T-cell (primary cell): Measurements from ENCODE around the gene GALNT11. TPM values are rescaled to one million over a fixed set of nuclear protein-coding genes. Genes with fewer than 3 reads are reported as not detected.
"Not testable (repeated sequence)": the region's sequence is repeated elsewhere in the genome, so short reads cannot be mapped to it uniquely, and the experiment has no call there.

Experiments
- ATAC-seq, 4 experiments: fragments of 200-7000 bp in 3 of 4; fragments of 150-1000 bp in 1 of 4; cut with Tn5 transposase; replicated peaks in 1 of 4; 1 replicate in 3 of 4; 2 replicates in 1 of 4; pipeline ENCODE4 v1.10.0; 2021; ENCODE audit warnings: moderate library complexity in 3 of 4, mild to moderate bottlenecking in 2 of 4, moderate number of reproducible peaks in 1 of 4
- CTCF ChIA-PET, 2 donors: fragments of 300-600 bp; sonication (Branson Sonifier 250); formaldehyde crosslinking; loops; one replicate each; lab custom pipeline; 2022; ENCODE audit warnings: antibody characterized with exemption in 2 of 2; lab: Charles Lee
- POLR2A ChIA-PET, 2 donors: fragments of 300-600 bp; sonication (Branson Sonifier 250); formaldehyde crosslinking; loops; one replicate each; lab custom pipeline; 2022; ENCODE audit warnings: antibody characterized with exemption in 2 of 2; lab: Charles Lee
- DNase-seq, 35 experiments: peaks; one replicate each; pipeline versions ENCODE4 v3.0.0 to v3.0.0-alpha.2; 2013 to 2023
- H3K27ac ChIP-seq: one replicate; pipeline ENCODE4 v1.5.1; 2013; ENCODE audit warnings: low read length
- H3K27me3 ChIP-seq, 2 experiments: replicated peaks in 1 of 2; 1 replicate in 1 of 2; 2 replicates in 1 of 2; pipeline versions ENCODE4 v1.6.1 to v1.7.0; 2013; ENCODE audit warnings: low read length in 1 of 2, mixed read lengths in 1 of 2; ENCODE audit not compliant: control insufficient read depth in 2 of 2, insufficient read depth in 2 of 2; ENCODE audit errors: extremely low read depth in 1 of 2
- H3K36me3 ChIP-seq, 2 donors: 1 replicate in 1 of 2; 2 replicates in 1 of 2; pipeline versions ENCODE4 v1.6.1 to v1.7.0; 2013; ENCODE audit warnings: low read length in 1 of 2; ENCODE audit not compliant: control insufficient read depth in 2 of 2, insufficient read depth in 1 of 2; ENCODE audit errors: extremely low read depth in 1 of 2
- H3K4me1 ChIP-seq, 2 experiments: 1 replicate in 1 of 2; 2 replicates in 1 of 2; pipeline versions ENCODE4 v1.6.1 to v1.7.0; 2013; ENCODE audit warnings: low read length in 2 of 2, mixed read lengths in 1 of 2; ENCODE audit not compliant: insufficient read depth in 2 of 2, control insufficient read depth in 1 of 2; ENCODE audit errors: extremely low read depth in 1 of 2
- H3K4me3 ChIP-seq, 2 donors: 1 replicate in 1 of 2; 2 replicates in 1 of 2; pipeline versions ENCODE4 v1.5.1 to v1.7.0; 2013; ENCODE audit warnings: mild to moderate bottlenecking in 2 of 2, low read length in 1 of 2, moderate library complexity in 1 of 2; ENCODE audit not compliant: control insufficient read depth in 1 of 2; ENCODE audit errors: extremely low read depth in 1 of 2
- H3K9me3 ChIP-seq: 2 replicates; pipeline ENCODE4 v1.7.0; 2013
- H3K27ac Mint-ChIP-seq, 2 donors: one replicate each; pipeline ENCODE4 v1.8.0; 2020 to 2021; ENCODE audit warnings: mild to moderate bottlenecking in 2 of 2, mixed read lengths in 2 of 2
- H3K27me3 Mint-ChIP-seq, 2 donors: one replicate each; pipeline ENCODE4 v1.8.0; 2021 to 2022; ENCODE audit warnings: mixed read lengths in 2 of 2
- H3K36me3 Mint-ChIP-seq: one replicate; pipeline ENCODE4 v1.8.0; 2021; ENCODE audit warnings: mixed read lengths
- H3K4me1 Mint-ChIP-seq, 3 donors: one replicate each; pipeline ENCODE4 v1.8.0; 2020 to 2022; ENCODE audit warnings: mixed read lengths in 3 of 3, mild to moderate bottlenecking in 1 of 3
- H3K4me3 Mint-ChIP-seq, 3 donors: one replicate each; pipeline ENCODE4 v1.8.0; 2020 to 2022; ENCODE audit warnings: mild to moderate bottlenecking in 3 of 3, mixed read lengths in 3 of 3, moderate library complexity in 3 of 3
- H3K9me3 Mint-ChIP-seq, 3 donors: one replicate each; pipeline ENCODE4 v1.8.0; 2020 to 2022; ENCODE audit warnings: mixed read lengths in 3 of 3
- WGBS: methylation state at CpG from one replicate; pipeline ENCODE4 v1.1.5; 2013; ENCODE audit warnings: missing lambda C conversion rate; ENCODE audit not compliant: insufficient coverage; 5-methylcytosine and 5-hydroxymethylcytosine counted together
- total RNA-seq, 35 experiments: library from RNA in 6 of 35; stranded (reverse) in 6 of 35; fragments of 120-200 nt in 1 of 35; gene quantifications; one replicate each; pipeline versions ENCODE4 v1.2.1 to v1.2.4 and lab custom pipeline; 2013 to 2026

The GALNT11 gene
- total RNA-seq, 5 donors from 2014 or later (not counting 1 experiment from before 2014, with no cell fraction given): 20.4 to 28.2 (median 24.0) TPM

DNA sequence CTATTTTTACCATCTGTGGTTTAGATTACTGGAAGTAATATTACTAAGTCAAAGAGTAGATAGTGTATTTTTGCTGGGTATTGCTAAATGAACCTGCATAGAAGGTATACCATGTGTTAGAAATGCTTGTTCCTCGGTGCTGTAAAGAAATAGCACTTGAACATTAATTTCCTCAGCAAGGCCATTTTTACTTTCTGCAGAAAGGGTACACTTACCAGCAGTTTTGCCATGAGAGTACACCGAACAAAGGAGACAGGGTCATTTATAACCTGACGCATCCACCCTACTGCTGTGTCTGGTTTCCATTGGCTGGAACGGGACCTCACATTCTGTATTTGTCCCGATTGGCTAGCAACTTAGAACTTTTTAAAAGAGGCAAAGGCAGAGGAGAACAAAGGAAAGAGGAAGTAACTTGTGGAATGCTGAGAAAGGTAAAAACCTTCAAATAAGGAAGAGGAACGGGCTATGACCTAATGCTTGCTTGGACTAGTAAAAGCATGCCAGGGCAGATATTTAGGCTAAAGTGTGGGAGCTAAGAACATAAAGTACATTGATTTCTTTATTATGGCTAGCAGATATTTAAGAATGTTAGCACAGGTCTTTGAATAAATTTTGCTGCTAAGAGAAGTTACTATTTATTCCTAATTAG lies 56.7 kb downstream of the GALNT11 start:
- CTCF ChIA-PET: interaction anchor here (0.6 kb wide), 2 partner anchors 11 to 66 kb away, joined by 3 to 4 read pairs; no protein-coding TSS in a partner anchor
- H3K27me3 ChIP-seq, ATAC-seq, H3K36me3 ChIP-seq, H3K27ac Mint-ChIP-seq, H3K27me3 Mint-ChIP-seq, H3K4me3 Mint-ChIP-seq, H3K27ac ChIP-seq, POLR2A ChIA-PET, H3K4me3 ChIP-seq, DNase-seq, H3K9me3 ChIP-seq, H3K4me1 ChIP-seq: not testable (repeated sequence)
- H3K36me3 Mint-ChIP-seq: peaks cover 41% of the 10 kb centered on the region
- peaks cover 0 to 11% (median 3%) of the 10 kb centered on the region in 3 donors for H3K9me3 Mint-ChIP-seq
- H3K4me1 Mint-ChIP-seq: peaks cover 26 to 32% (median 28%) of the 10 kb centered on the region in 3 donors
- 100% methylated on average over 2 of the region's 6 CpGs for WGBS

- no CpG with 5 or more reads among the region's 3 CpGs for WGBS
- H3K27me3 Mint-ChIP-seq: no peaks in the 10 kb centered on the region
- POLR2A ChIA-PET: no interaction called here
- DNase-seq (no peak), ATAC-seq (no peak)
- no peaks in the 10 kb centered on the region for H3K4me1 ChIP-seq
- no peaks in the 10 kb centered on the region for H3K36me3 ChIP-seq
- H3K4me3 ChIP-seq: no peak overlapping the region
- peaks cover 58% of the 10 kb centered on the region for H3K36me3 Mint-ChIP-seq
- H3K27ac Mint-ChIP-seq: no peak overlapping the region
- H3K9me3 Mint-ChIP-seq: peaks cover 0 to 30% (median 13%) of the 10 kb centered on the region in 3 donors
- no peak overlapping the region for H3K27ac ChIP-seq
- H3K4me1 Mint-ChIP-seq: peaks cover 5 to 7% (median 5%) of the 10 kb centered on the region in 3 donors
- H3K4me3 Mint-ChIP-seq: no peak overlapping the region
- peaks cover 2% of the 10 kb centered on the region for H3K9me3 ChIP-seq
- CTCF ChIA-PET: no interaction called here
- no peaks in the 10 kb centered on the region for H3K27me3 ChIP-seq
Observed at GRCh38 chr7:152085131-152085530, 59.7 kb downstream of the GALNT11 start.

DNA sequence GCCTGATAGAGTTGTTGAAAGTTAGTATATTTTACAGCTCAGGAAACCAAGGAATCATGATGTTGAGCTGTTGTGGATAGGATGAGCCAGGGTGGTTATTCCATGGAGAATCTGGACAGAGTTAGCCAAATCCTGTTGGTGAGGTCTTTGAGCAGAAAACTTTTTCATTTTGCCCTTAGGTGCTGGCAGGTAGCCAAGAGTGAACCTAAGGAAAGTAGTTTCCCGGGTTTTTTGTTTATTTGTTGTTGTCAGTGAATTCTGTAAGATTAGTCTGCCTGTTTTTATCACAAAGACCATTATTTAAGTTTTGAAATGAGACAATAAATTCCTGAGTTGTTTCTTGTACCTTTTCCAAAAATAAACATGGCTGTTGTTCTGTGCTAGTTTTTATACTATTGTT lies 61.0 kb downstream of the GALNT11 start:
- H3K36me3 Mint-ChIP-seq: peaks cover 61% of the 10 kb centered on the region

GRCh38 chr7:152089183-152089582 lies 63.7 kb downstream of the GALNT11 start:
- Histone ChIP-seq H3K36me3 (no peaks in the 10 kb centered on the region), H3K27ac (no peak overlapping the region), H3K27me3 (no peaks in the 10 kb centered on the region), H3K4me3 (no peak overlapping the region), H3K9me3 (peaks cover 2% of the 10 kb centered on the region), H3K4me1 (no peaks in the 10 kb centered on the region)
- CTCF ChIA-PET: no interaction called here
- H3K27me3 Mint-ChIP-seq: no peaks in the 10 kb centered on the region
- H3K4me1 Mint-ChIP-seq: peaks cover 0 to 6% (median 5%) of the 10 kb centered on the region in 3 donors
- H3K9me3 Mint-ChIP-seq: peaks cover 0 to 22% (median 10%) of the 10 kb centered on the region in 3 donors
- 100% methylated on average over 4 of the region's 7 CpGs for WGBS
- POLR2A ChIA-PET: no interaction called here
- DNase-seq: no peak
- H3K27ac Mint-ChIP-seq: no peak overlapping the region
- ATAC-seq: no peak
- H3K4me3 Mint-ChIP-seq: no peak overlapping the region
- H3K36me3 Mint-ChIP-seq: peaks cover 43% of the 10 kb centered on the region

More for the DNA sequence above, 61.0 kb downstream of the GALNT11 start:
- Histone ChIP-seq H3K4me3 (no peak overlapping the region), H3K9me3 (peaks cover 2% of the 10 kb centered on the region), H3K4me1 (no peaks in the 10 kb centered on the region), H3K36me3 (no peaks in the 10 kb centered on the region), H3K27me3 (no peaks in the 10 kb centered on the region), H3K27ac (no peak overlapping the region)
- Mint-ChIP-seq H3K9me3 (peaks cover 0 to 30% (median 13%) of the 10 kb centered on the region in 3 donors), H3K27me3 (no peaks in the 10 kb centered on the region), H3K4me1 (peaks cover 5 to 11% (median 7%) of the 10 kb centered on the region in 3 donors), H3K4me3 (no peak overlapping the region), H3K27ac (no peak overlapping the region)
- ChIA-PET POLR2A (no interaction called here), CTCF (no interaction called here)
- WGBS: no CpG with 5 or more reads among the region's 1 CpG
- DNase-seq (no peak), ATAC-seq (no peak)

GRCh38 chr7:152090747-152091146 lies 65.3 kb downstream of the GALNT11 start:
- no peak for DNase-seq
- no peak for ATAC-seq
- Mint-ChIP-seq H3K36me3 (peaks cover 37% of the 10 kb centered on the region), H3K27ac (no peak overlapping the region), H3K9me3 (peaks cover 0 to 22% (median 10%) of the 10 kb centered on the region in 3 donors), H3K4me3 (no peak overlapping the region), H3K27me3 (no peaks in the 10 kb centered on the region), H3K4me1 (peaks cover 0 to 6% (median 5%) of the 10 kb centered on the region in 3 donors)
- Histone ChIP-seq H3K4me1 (no peaks in the 10 kb centered on the region), H3K27me3 (no peaks in the 10 kb centered on the region), H3K9me3 (peaks cover 2% of the 10 kb centered on the region), H3K27ac (no peak overlapping the region), H3K4me3 (no peak overlapping the region), H3K36me3 (no peaks in the 10 kb centered on the region)
- ChIA-PET CTCF (no interaction called here), POLR2A (no interaction called here)
- 100% methylated on average over 1 of the region's 6 CpGs for WGBS

DNA sequence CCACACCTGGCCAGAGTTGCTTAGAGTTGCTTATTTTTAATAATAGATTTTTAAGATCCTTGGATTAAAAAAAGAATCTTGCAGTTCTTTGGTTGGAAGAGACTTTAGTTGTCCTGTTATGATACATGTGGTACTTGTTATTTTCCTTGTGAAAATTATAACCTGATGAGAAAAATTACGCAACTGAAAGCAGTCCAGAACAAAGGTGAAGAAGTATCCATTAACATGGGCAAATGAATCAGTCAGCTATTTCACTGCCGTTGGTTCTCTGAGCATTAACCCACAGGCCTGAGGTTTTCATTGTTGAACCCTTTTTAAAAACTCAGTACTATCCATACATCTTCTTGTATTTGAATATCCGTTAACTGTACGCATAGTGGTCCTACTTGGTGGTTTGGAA lies 68.2 kb downstream of the GALNT11 start:
- H3K36me3 Mint-ChIP-seq: peaks cover 20% of the 10 kb centered on the region
- CTCF ChIA-PET: interaction anchor here in 1 of 2 donors (0.6 kb wide), 1 partner anchor 861 kb away, joined by 4 read pairs; no protein-coding TSS in a partner anchor
- POLR2A ChIA-PET: no interaction called here

More for the DNA sequence above, 68.2 kb downstream of the GALNT11 start:
- H3K4me3 ChIP-seq: no peak overlapping the region
- peaks cover 2% of the 10 kb centered on the region for H3K9me3 ChIP-seq
- H3K36me3 ChIP-seq: no peaks in the 10 kb centered on the region
- DNase-seq: no peak
- peaks cover 0 to 9% (median 9%) of the 10 kb centered on the region in 3 donors for H3K9me3 Mint-ChIP-seq
- H3K4me3 Mint-ChIP-seq: no peak overlapping the region
- H3K27me3 Mint-ChIP-seq: no peaks in the 10 kb centered on the region
- no peak for ATAC-seq
- H3K27me3 ChIP-seq: no peaks in the 10 kb centered on the region
- 100% methylated on average over 2 of the region's 4 CpGs for WGBS
- peaks cover 0 to 6% (median 5%) of the 10 kb centered on the region in 3 donors for H3K4me1 Mint-ChIP-seq
- H3K27ac Mint-ChIP-seq: no peak overlapping the region
- H3K27ac ChIP-seq: no peak overlapping the region
- no peaks in the 10 kb centered on the region for H3K4me1 ChIP-seq
